Measurements from ENCODE around the gene ZBTB20.

The ZBTB20 gene

DNA sequence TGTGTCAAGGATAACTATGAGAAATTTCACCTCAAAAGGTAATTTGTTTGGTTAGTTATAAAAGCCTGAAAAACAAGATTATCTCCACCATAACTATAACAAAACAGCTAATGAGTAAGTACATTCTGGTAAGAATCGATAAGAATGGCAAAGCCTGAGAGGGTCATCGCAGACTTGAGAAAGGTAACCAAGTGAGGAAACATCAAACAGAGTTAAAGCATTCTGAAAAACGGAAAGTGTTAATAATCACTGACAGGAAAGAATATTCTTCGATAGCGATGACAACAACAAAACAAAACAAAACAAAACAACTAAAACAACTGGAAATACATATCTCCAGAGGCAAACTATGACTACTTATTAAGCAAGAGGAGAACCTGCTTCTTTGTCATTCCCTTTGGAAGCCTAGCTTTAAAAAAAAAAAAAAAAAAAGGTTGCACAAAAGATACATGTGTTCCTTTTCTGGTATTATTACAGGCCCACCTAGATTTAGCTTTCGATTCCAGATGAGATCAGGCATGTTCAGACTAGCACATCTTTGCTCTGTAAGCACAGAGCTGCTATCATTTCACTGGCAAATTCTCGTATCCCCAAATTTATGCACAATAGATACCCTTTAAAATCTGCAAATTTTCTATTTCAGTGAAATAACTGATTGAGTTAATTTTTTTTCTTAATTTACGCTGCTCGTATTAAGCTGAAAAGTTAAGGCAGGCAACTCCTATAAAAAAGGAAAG, 697.6 kb downstream of the ZBTB20 start:
- Histone ChIP-seq H3K36me3 (ENCODE audit: control insufficient read depth, insufficient read depth, low read length) (no peaks in the 10 kb centered on the region), H3K4me1 (ENCODE audit: control insufficient read depth, insufficient read depth, low read length, poor library complexity, severe bottlenecking) (no peaks in the 10 kb centered on the region), H3K4me3 (ENCODE audit: extremely low read depth, insufficient read depth, low read length, poor library complexity, severe bottlenecking) (no peak overlapping the region), H3K9me3 (ENCODE audit: control insufficient read depth, low read length) (no peaks in the 10 kb centered on the region), H3K27ac (ENCODE audit: low read depth, low read length, severe bottlenecking) (no peak overlapping the region)
- 89 to 91% methylated on average over 4 to 5 of the region's 9 CpGs for WGBS, 2 experiments (ENCODE audit: insufficient coverage in 2 of 2)

GRCh38 chr3:114447950-114448479, 699.1 kb downstream of the ZBTB20 start:
- H3K27ac ChIP-seq (ENCODE audit: low read depth, low read length, severe bottlenecking) = no peak overlapping the region

DNA sequence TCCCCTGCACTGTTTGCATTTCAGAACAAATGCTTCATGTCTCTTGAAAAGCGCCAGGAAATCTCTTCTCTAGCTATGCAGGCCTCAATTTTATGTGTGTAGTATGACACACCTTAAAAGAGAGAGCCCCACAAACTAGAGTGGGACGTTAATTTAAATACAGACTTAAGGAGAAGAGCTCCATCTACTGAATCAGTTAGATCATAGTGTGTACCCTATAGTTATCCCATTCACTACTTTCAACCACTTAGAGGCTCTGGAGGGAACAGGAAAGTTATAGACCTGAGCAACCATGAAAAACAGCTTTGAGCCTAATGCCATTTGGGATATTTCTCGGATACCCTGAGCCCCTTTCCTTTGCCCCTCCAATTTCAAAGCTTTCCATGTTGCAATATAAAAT, 699.5 kb downstream of the ZBTB20 start:
- Histone ChIP-seq H3K4me3 (ENCODE audit: extremely low read depth, insufficient read depth, low read length, poor library complexity, severe bottlenecking) (no peak overlapping the region), H3K36me3 (ENCODE audit: control insufficient read depth, insufficient read depth, low read length) (no peaks in the 10 kb centered on the region), H3K4me1 (ENCODE audit: control insufficient read depth, insufficient read depth, low read length, poor library complexity, severe bottlenecking) (peaks cover under 1% of the 10 kb centered on the region), H3K27ac (ENCODE audit: low read depth, low read length, severe bottlenecking) (no peak overlapping the region), H3K9me3 (ENCODE audit: control insufficient read depth, low read length) (no peaks in the 10 kb centered on the region)
- 100% methylated on average over 1 of the region's 3 CpGs; no CpG with 5 or more reads in 1 of the 2 experiments for WGBS, 2 experiments (ENCODE audit: insufficient coverage in 2 of 2)

More at GRCh38 chr3:114447950-114448479, 699.1 kb downstream of the ZBTB20 start:
- Histone ChIP-seq H3K4me3 (ENCODE audit: extremely low read depth, insufficient read depth, low read length, poor library complexity, severe bottlenecking) (no peak overlapping the region), H3K36me3 (ENCODE audit: control insufficient read depth, insufficient read depth, low read length) (no peaks in the 10 kb centered on the region), H3K4me1 (ENCODE audit: control insufficient read depth, insufficient read depth, low read length, poor library complexity, severe bottlenecking) (no peaks in the 10 kb centered on the region), H3K9me3 (ENCODE audit: control insufficient read depth, low read length) (no peaks in the 10 kb centered on the region)
- 80% methylated on average over 1 of the region's 4 CpGs; no CpG with 5 or more reads in 1 of the 2 experiments for WGBS, 2 experiments (ENCODE audit: insufficient coverage in 2 of 2)

GRCh38 chr3:114446600-114446999, 700.5 kb downstream of the ZBTB20 start:
- Histone ChIP-seq H3K27ac (ENCODE audit: low read depth, low read length, severe bottlenecking) (no peak overlapping the region), H3K9me3 (ENCODE audit: control insufficient read depth, low read length) (no peaks in the 10 kb centered on the region), H3K4me3 (ENCODE audit: extremely low read depth, insufficient read depth, low read length, poor library complexity, severe bottlenecking) (no peak overlapping the region), H3K4me1 (ENCODE audit: control insufficient read depth, insufficient read depth, low read length, poor library complexity, severe bottlenecking) (peaks cover 4% of the 10 kb centered on the region), H3K36me3 (ENCODE audit: control insufficient read depth, insufficient read depth, low read length) (no peaks in the 10 kb centered on the region)
- 89 to 100% methylated on average over 3 to 5 of the region's 5 CpGs for WGBS, 2 experiments (ENCODE audit: insufficient coverage in 2 of 2)

- H3K4me1 ChIP-seq (ENCODE audit: control insufficient read depth, insufficient read depth, low read length, poor library complexity, severe bottlenecking) = peaks cover 10% of the 10 kb centered on the region
- no peak overlapping the region for H3K4me3 ChIP-seq (ENCODE audit: extremely low read depth, insufficient read depth, low read length, poor library complexity, severe bottlenecking)
- no CpG with 5 or more reads among the region's 2 CpGs for WGBS, 2 experiments (ENCODE audit: insufficient coverage in 2 of 2)
- no peaks in the 10 kb centered on the region for H3K9me3 ChIP-seq (ENCODE audit: control insufficient read depth, low read length)
- H3K27ac ChIP-seq (ENCODE audit: low read depth, low read length, severe bottlenecking) = no peak overlapping the region
- no peaks in the 10 kb centered on the region for H3K36me3 ChIP-seq (ENCODE audit: control insufficient read depth, insufficient read depth, low read length)
Measured at GRCh38 chr3:114445233-114445632, 701.9 kb downstream of the ZBTB20 start.

GRCh38 chr3:114444216-114444615, 702.9 kb downstream of the ZBTB20 start:
- H3K9me3 ChIP-seq (ENCODE audit: control insufficient read depth, low read length) = no peaks in the 10 kb centered on the region
- H3K27ac ChIP-seq (ENCODE audit: low read depth, low read length, severe bottlenecking) = no peak overlapping the region
- H3K36me3 ChIP-seq (ENCODE audit: control insufficient read depth, insufficient read depth, low read length) = no peaks in the 10 kb centered on the region
- H3K4me1 ChIP-seq (ENCODE audit: control insufficient read depth, insufficient read depth, low read length, poor library complexity, severe bottlenecking) = peaks cover 17% of the 10 kb centered on the region
- 100% methylated on average over 1 of the region's 3 CpGs; no CpG with 5 or more reads in 1 of the 2 experiments for WGBS, 2 experiments (ENCODE audit: insufficient coverage in 2 of 2)
- no peak overlapping the region for H3K4me3 ChIP-seq (ENCODE audit: extremely low read depth, insufficient read depth, low read length, poor library complexity, severe bottlenecking)

DNA sequence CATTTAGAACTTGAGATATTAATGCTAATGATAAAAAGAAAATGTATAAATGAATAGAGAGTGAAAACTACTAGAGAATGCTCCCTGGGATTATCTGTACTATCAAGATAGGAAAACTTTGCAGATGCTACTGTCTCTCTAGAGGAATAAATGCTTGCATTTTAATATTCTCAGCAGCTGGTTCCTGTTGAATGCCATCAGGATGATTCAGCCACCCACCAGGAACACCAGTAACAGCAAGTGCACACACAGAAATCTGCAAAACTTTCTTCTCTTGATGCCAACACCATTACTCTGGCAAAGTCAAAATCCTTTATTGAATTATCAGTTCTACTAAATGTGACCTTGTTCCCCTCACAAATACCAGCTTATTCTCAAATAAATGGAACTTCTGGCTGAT, 704.8 kb downstream of the ZBTB20 start:
- Histone ChIP-seq H3K36me3 (ENCODE audit: control insufficient read depth, insufficient read depth, low read length) (no peaks in the 10 kb centered on the region), H3K9me3 (ENCODE audit: control insufficient read depth, low read length) (no peaks in the 10 kb centered on the region), H3K27ac (ENCODE audit: low read depth, low read length, severe bottlenecking) (no peak overlapping the region), H3K4me1 (ENCODE audit: control insufficient read depth, insufficient read depth, low read length, poor library complexity, severe bottlenecking) (peaks cover 23% of the 10 kb centered on the region), H3K4me3 (ENCODE audit: extremely low read depth, insufficient read depth, low read length, poor library complexity, severe bottlenecking) (no peak overlapping the region)

DNA sequence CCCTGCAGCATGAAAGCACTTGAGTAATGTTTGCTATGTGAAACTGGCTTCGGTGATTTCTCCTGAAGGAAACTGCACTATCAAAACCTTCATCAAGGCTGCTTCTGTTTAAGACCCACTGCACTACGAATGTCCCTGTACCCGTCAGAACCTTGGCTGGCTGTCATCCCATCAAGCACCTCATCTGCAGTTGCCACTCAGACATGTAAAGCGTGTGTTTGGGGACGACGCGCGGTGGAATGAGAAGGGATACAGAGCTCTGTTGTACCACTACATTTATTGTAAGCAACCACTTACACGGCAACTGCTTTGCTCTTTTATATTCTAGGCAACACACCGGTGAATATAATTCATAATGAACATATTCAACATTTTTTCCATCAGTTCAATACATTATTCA, 705.7 kb downstream of the ZBTB20 start:
- Histone ChIP-seq H3K9me3 (ENCODE audit: control insufficient read depth, low read length) (no peaks in the 10 kb centered on the region), H3K27ac (ENCODE audit: low read depth, low read length, severe bottlenecking) (no peak overlapping the region), H3K4me3 (ENCODE audit: extremely low read depth, insufficient read depth, low read length, poor library complexity, severe bottlenecking) (no peak overlapping the region), H3K36me3 (ENCODE audit: control insufficient read depth, insufficient read depth, low read length) (no peaks in the 10 kb centered on the region), H3K4me1 (ENCODE audit: control insufficient read depth, insufficient read depth, low read length, poor library complexity, severe bottlenecking) (peaks cover 23% of the 10 kb centered on the region)
- 82 to 97% methylated on average over 3 to 9 of the region's 10 CpGs for WGBS, 2 experiments (ENCODE audit: insufficient coverage in 2 of 2)

- peaks cover 23% of the 10 kb centered on the region for H3K4me1 ChIP-seq (ENCODE audit: control insufficient read depth, insufficient read depth, low read length, poor library complexity, severe bottlenecking)
- 94 to 100% methylated on average over 2 of the region's 4 CpGs for WGBS, 2 experiments (ENCODE audit: insufficient coverage in 2 of 2)
- H3K9me3 ChIP-seq (ENCODE audit: control insufficient read depth, low read length) = no peaks in the 10 kb centered on the region
- no peaks in the 10 kb centered on the region for H3K36me3 ChIP-seq (ENCODE audit: control insufficient read depth, insufficient read depth, low read length)
- no peak overlapping the region for H3K4me3 ChIP-seq (ENCODE audit: extremely low read depth, insufficient read depth, low read length, poor library complexity, severe bottlenecking)
- no peak overlapping the region for H3K27ac ChIP-seq (ENCODE audit: low read depth, low read length, severe bottlenecking)
Measured at GRCh38 chr3:114440700-114441099, 706.4 kb downstream of the ZBTB20 start.

- Histone ChIP-seq H3K27ac (ENCODE audit: low read depth, low read length, severe bottlenecking) (no peak overlapping the region), H3K36me3 (ENCODE audit: control insufficient read depth, insufficient read depth, low read length) (no peaks in the 10 kb centered on the region)
- 80% methylated on average over 1 of the region's 1 CpG; no CpG with 5 or more reads in 1 of the 2 experiments for WGBS, 2 experiments (ENCODE audit: insufficient coverage in 2 of 2)
Measured at GRCh38 chr3:114439284-114439683, 707.8 kb downstream of the ZBTB20 start.

GRCh38 chr3:114437897-114438296, 709.2 kb downstream of the ZBTB20 start:
- WGBS, 2 experiments (ENCODE audit: insufficient coverage in 2 of 2) = 100% methylated on average over 1 of the region's 2 CpGs; no CpG with 5 or more reads in 1 of the 2 experiments
- Histone ChIP-seq H3K9me3 (ENCODE audit: control insufficient read depth, low read length) (no peaks in the 10 kb centered on the region), H3K27ac (ENCODE audit: low read depth, low read length, severe bottlenecking) (no peak overlapping the region), H3K4me3 (ENCODE audit: extremely low read depth, insufficient read depth, low read length, poor library complexity, severe bottlenecking) (no peak overlapping the region), H3K36me3 (ENCODE audit: control insufficient read depth, insufficient read depth, low read length) (no peaks in the 10 kb centered on the region), H3K4me1 (ENCODE audit: control insufficient read depth, insufficient read depth, low read length, poor library complexity, severe bottlenecking) (peaks cover 23% of the 10 kb centered on the region)

More at GRCh38 chr3:114439284-114439683, 707.8 kb downstream of the ZBTB20 start:
- peaks cover 23% of the 10 kb centered on the region for H3K4me1 ChIP-seq (ENCODE audit: control insufficient read depth, insufficient read depth, low read length, poor library complexity, severe bottlenecking)
- H3K4me3 ChIP-seq (ENCODE audit: extremely low read depth, insufficient read depth, low read length, poor library complexity, severe bottlenecking) = no peak overlapping the region
- no peaks in the 10 kb centered on the region for H3K9me3 ChIP-seq (ENCODE audit: control insufficient read depth, low read length)
